K562 (cell line): ENCODE results near the gene DGKB. TPM values are rescaled to one million over a fixed set of nuclear protein-coding genes. Genes with fewer than 3 reads are reported as not detected.

ENCODE experiments used
- ATAC-seq: fragments of 200-7000 bp; cut with Tn5 transposase; 3 replicates; pipeline ENCODE4 v1.9.1; 2020; ENCODE audit warnings: moderate library complexity
- BruUV-seq: library from RNA; stranded (reverse); fragments of 400-500 nt; replicated peaks from 2 replicates; lab custom pipeline; 2021; lab: Mats Ljungman, UMichigan
- CTCF ChIA-PET: fragments of 300-600 bp; formaldehyde crosslinking; extraction: SDS; loops from one replicate; lab custom pipeline; 2021; ENCODE audit warnings: low intra/inter-chr PET ratio; lab: Yijun Ruan, JAX
- POLR2A ChIA-PET: fragments of 300-600, 350-650 bp; sonication (Branson Sonifier 250); formaldehyde crosslinking; extraction: SDS; loops from one replicate; lab custom pipeline; 2021; ENCODE audit warnings: antibody characterized with exemption, inconsistent platforms; lab: Yijun Ruan, JAX
- DNase-seq, 4 experiments: peaks; one replicate each; pipeline versions ENCODE4 v3.0.0 to v3.0.0-alpha.2; 2011 to 2018; ENCODE audit warnings: low spot score in 3 of 4, mixed read lengths in 3 of 4; ENCODE audit errors: extremely low read depth in 1 of 4
- FAIRE-seq: peaks from 2 replicates; lab custom pipeline; 2011; peaks lifted over from hg19 to GRCh38; lab: Jason Lieb, UNC
- H2AFZ ChIP-seq: 2 replicates; pipeline ENCODE4 v1.6.0; 2011; ENCODE audit warnings: low read depth, low read length, control low read depth, inconsistent platforms
- H3K27ac ChIP-seq: fragments of 200-600 bp; 3 replicates; pipeline ENCODE4 v1.8.0; 2011; ENCODE audit warnings: low read depth, mild to moderate bottlenecking, control low read depth, inconsistent platforms, low read length, moderate library complexity, mixed read lengths; ENCODE audit errors: extremely low read depth
- H3K27me3 ChIP-seq, 2 experiments: fragments of 300-600 bp in 1 of 2; 2 replicates in 1 of 2; 3 replicates in 1 of 2; pipeline versions ENCODE4 v1.6.0 to v1.8.0; 2011; ENCODE audit warnings: inconsistent platforms in 2 of 2, low read length in 2 of 2, mild to moderate bottlenecking in 1 of 2, mixed read lengths in 1 of 2, moderate library complexity in 1 of 2; ENCODE audit not compliant: control insufficient read depth in 2 of 2, insufficient read depth in 2 of 2
- H3K36me3 ChIP-seq: fragments of 300-600 bp; 3 replicates; pipeline ENCODE4 v1.8.0; 2011; ENCODE audit warnings: mild to moderate bottlenecking, low read length, inconsistent platforms; ENCODE audit not compliant: control insufficient read depth, insufficient read depth
- H3K4me1 ChIP-seq, 2 experiments: fragments of 200-600 bp in 1 of 2; replicated peaks in 1 of 2; 2 replicates in 1 of 2; 3 replicates in 1 of 2; pipeline versions ENCODE4 v1.5.1 to v1.8.0; 2011; ENCODE audit warnings: inconsistent platforms in 2 of 2, low read length in 2 of 2, mild to moderate bottlenecking in 1 of 2, mixed read lengths in 1 of 2, moderate library complexity in 1 of 2; ENCODE audit not compliant: control insufficient read depth in 2 of 2, insufficient read depth in 2 of 2
- H3K4me2 ChIP-seq: 2 replicates; pipeline ENCODE4 v1.6.1; 2011; ENCODE audit warnings: low read length, control low read depth, inconsistent platforms, mixed read lengths; ENCODE audit not compliant: insufficient read depth
- H3K4me3 ChIP-seq: fragments of 200-600 bp; sonication (generic), shearing (Covaris generic); 2 replicates; pipeline ENCODE4 v1.5.1; 2016; ENCODE audit warnings: control low read depth, inconsistent platforms
- H3K79me2 ChIP-seq: fragments of 200-600 bp; 3 replicates; pipeline ENCODE4 v1.8.0; 2011; ENCODE audit warnings: low read length, inconsistent platforms; ENCODE audit not compliant: control insufficient read depth, insufficient read depth
- H3K9ac ChIP-seq, 2 experiments: 2 replicates each; pipeline versions ENCODE4 v1.6.0 to v1.6.1; 2011; ENCODE audit warnings: low read depth in 2 of 2, low read length in 2 of 2, control low read depth in 1 of 2, inconsistent platforms in 1 of 2, mild to moderate bottlenecking in 1 of 2, mixed read lengths in 1 of 2; ENCODE audit not compliant: insufficient read depth in 1 of 2
- H3K9me1 ChIP-seq: one replicate; pipeline ENCODE4 v1.6.0; 2011; ENCODE audit warnings: inconsistent platforms, mild to moderate bottlenecking, low read length, moderate library complexity; ENCODE audit not compliant: control insufficient read depth, insufficient read depth
- H3K9me3 ChIP-seq: replicated peaks from 2 replicates; pipeline ENCODE4 v1.5.1; 2011; ENCODE audit warnings: low read depth, low read length, inconsistent platforms; ENCODE audit not compliant: control insufficient read depth, insufficient read depth
- H4K20me1 ChIP-seq: replicated peaks from 2 replicates; pipeline ENCODE4 v1.6.1; 2011; ENCODE audit warnings: low read length, inconsistent platforms, mixed read lengths; ENCODE audit not compliant: control insufficient read depth, insufficient read depth
- CBX8 ChIP-seq: fragments of 200-600 bp; sonication (generic); IDR thresholded peaks from 2 replicates; pipeline ENCODE4 v1.6.1; 2012; ENCODE audit warnings: borderline replicate concordance, mixed run types, low read depth, mild to moderate bottlenecking, moderate library complexity, mixed read lengths, low read length, control low read depth, inconsistent platforms; ENCODE audit not compliant: poor library complexity, severe bottlenecking; ENCODE audit errors: extremely low read depth
- DDX20 ChIP-seq: fragments of 450-650 bp; IDR thresholded peaks from 2 replicates; pipeline ENCODE4 v1.6.1; 2016; ENCODE audit warnings: missing genetic modification characterization, low read depth, mild to moderate bottlenecking, missing compliant biosample characterization, moderate library complexity
- EP400 ChIP-seq: fragments of 450-650 bp; IDR thresholded peaks from 2 replicates; pipeline ENCODE4 v1.6.1; 2017; ENCODE audit warnings: antibody characterized with exemption, mild to moderate bottlenecking, moderate library complexity
- FOXO4 ChIP-seq: fragments of 450-650 bp; formaldehyde crosslinking; IDR thresholded peaks from 2 replicates; pipeline ENCODE4 v1.4.0; 2020; ENCODE audit warnings: mild to moderate bottlenecking, moderate library complexity
- GTF2B ChIP-seq: IDR thresholded peaks from 2 replicates; pipeline ENCODE4 v1.6.1; 2011; ENCODE audit not compliant: insufficient read length; ENCODE audit errors: extremely low read depth
- HOXB6 ChIP-seq: fragments of 250-450 bp; sonication (Bioruptor Pico); IDR thresholded peaks from 2 replicates; pipeline ENCODE4 v1.5.1; 2022; ENCODE audit warnings: mild to moderate bottlenecking, borderline replicate concordance
- JUND ChIP-seq, 2 experiments: IDR thresholded peaks; 2 replicates in 1 of 2; 3 replicates in 1 of 2; pipeline ENCODE4 v1.6.1; 2011; ENCODE audit warnings: borderline replicate concordance in 2 of 2, low read depth in 2 of 2, low read length in 2 of 2, improper control_type of control experiment in 1 of 2, missing biosample characterization in 1 of 2, missing genetic modification characterization in 1 of 2, missing genetic modification reagents in 1 of 2
- MED1 ChIP-seq: sonication (generic); formaldehyde crosslinking; IDR thresholded peaks from 2 replicates; pipeline ENCODE4 v1.8.1; 2023; ENCODE audit warnings: missing genetic modification reagents, borderline replicate concordance
- NCOA2 ChIP-seq, 2 experiments: fragments of 450-650 bp; IDR thresholded peaks; 2 replicates each; pipeline ENCODE4 v1.6.1; 2018; ENCODE audit warnings: mild to moderate bottlenecking in 2 of 2, moderate library complexity in 1 of 2; ENCODE audit not compliant: partially characterized antibody in 2 of 2
- NFRKB ChIP-seq: fragments of 450-650 bp; IDR thresholded peaks from 2 replicates; pipeline ENCODE4 v1.6.1; 2016; ENCODE audit warnings: low read depth
- NONO ChIP-seq, 2 experiments: fragments of 200-400 bp in 1 of 2; fragments of 450-650 bp in 1 of 2; formaldehyde crosslinking in 1 of 2; IDR thresholded peaks; 2 replicates each; pipeline ENCODE4 v1.6.1; 2017; ENCODE audit warnings: low read depth in 2 of 2, mild to moderate bottlenecking in 2 of 2, moderate library complexity in 2 of 2, low read length in 1 of 2
- SP1 ChIP-seq: sonication (generic); formaldehyde crosslinking; IDR thresholded peaks from 2 replicates; pipeline ENCODE4 v1.8.1; 2022; ENCODE audit warnings: mild to moderate bottlenecking, missing genetic modification reagents
- STAT5A ChIP-seq: IDR thresholded peaks from 2 replicates; pipeline ENCODE4 v1.6.1; 2012; ENCODE audit warnings: low read length, inconsistent platforms, borderline replicate concordance
- TAF9B ChIP-seq: fragments of 450-650 bp; IDR thresholded peaks from 2 replicates; pipeline ENCODE4 v1.6.1; 2018; ENCODE audit warnings: mild to moderate bottlenecking; ENCODE audit not compliant: partially characterized antibody
- ZEB2 ChIP-seq: fragments of 450-650 bp; IDR thresholded peaks from 2 replicates; pipeline ENCODE4 v1.6.1; 2016
- ZNF23 ChIP-seq: fragments of 250-450 bp; sonication (Bioruptor Pico); IDR thresholded peaks from 2 replicates; pipeline ENCODE4 v1.4.0; 2020; ENCODE audit warnings: mild to moderate bottlenecking
- in situ Hi-C: fragments of 300-500 bp; cut with MboI; formaldehyde crosslinking; loops from 4 replicates; pipeline ENCODE4 v1.15.0; 2018; ENCODE audit warnings: inconsistent platforms, mixed read lengths
- intact Hi-C: fragments of 100-400 bp; cut with micrococcal nuclease; formaldehyde crosslinking; loops from 2 replicates; pipeline ENCODE4 v1.14.2; 2022
- polyA plus RNA-seq, 8 experiments: library from polyadenylated mRNA; depleted of rRNA in 4 of 8; stranded (reverse) in 5 of 8; unstranded in 3 of 8; fragments of >200 nt; fragmentation: Nextera tagmentation in 2 of 8; fragmentation: Illumina TruSeq in 1 of 8; extraction: Ambion mirVana in 2 of 8; extraction: Trizol in 1 of 8; gene quantifications; 2 replicates each; pipeline versions ENCODE4 v1.2.1 to v1.2.3, GENCODE V29; 2011 to 2014; ENCODE audit warnings: inconsistent platforms in 1 of 8, missing spikeins in 1 of 8
- total RNA-seq, 7 experiments: library from RNA; depleted of rRNA in 6 of 7; stranded (reverse); fragments of >200 nt in 6 of 7; fragmentation: Illumina TruSeq in 2 of 7; extraction: Trizol in 2 of 7; gene quantifications; 2 replicates each; pipeline versions ENCODE4 v1.2.1 to v1.2.3, GENCODE V29; 2011 to 2021; ENCODE audit warnings: low replicate concordance in 1 of 7

The DGKB gene
- total and polyA plus RNA-seq, 9 of the 15 experiments (the other 6 are each of a cell fraction or from before 2014, with no cell fraction given): 0.01 TPM; not detected in 8

- no peak for TF ChIP-seq NONO (IDR thresholded peaks at IDR 0.05; ENCODE audit: low read depth in 2 of 2, low read length in 1 of 2)
- no peak for TF ChIP-seq MED1 (CRISPR knock-in tag)
- TF ChIP-seq, all 486 proteins: peak for 0
Measured at GRCh38 chr7:14626076-14626475, 276.5 kb downstream of the DGKB start (continued).

GRCh38 chr7:14622559-14622958, 280.0 kb downstream of the DGKB start:
- CTCF ChIA-PET: no interaction called here
- intact Hi-C loops (no loop called here), in situ Hi-C loops (no loop called here)
- Histone ChIP-seq H3K4me3 (no peak overlapping the region), H3K9ac (no peak overlapping the region), H3K9me1 (no peaks in the 10 kb centered on the region), H4K20me1 (no peaks in the 10 kb centered on the region), H3K27me3 (no peaks in the 10 kb centered on the region), H3K9me3 (no peaks in the 10 kb centered on the region; the same call in 1 of the 2 replicates), H2AFZ (no peak overlapping the region), H3K27ac (no peak overlapping the region), H3K4me2 (no peak overlapping the region), H3K36me3 (no peaks in the 10 kb centered on the region), H3K79me2 (no peaks in the 10 kb centered on the region), H3K4me1 (no peaks in the 10 kb centered on the region)
- no peak for ATAC-seq
- no peak for FAIRE-seq
- no TSS peak for BruUV-seq
- DNase-seq: no peak
- POLR2A ChIA-PET: no interaction called here
- no peak for TF ChIP-seq ZNF23 (CRISPR knock-in tag)
- no peak for TF ChIP-seq ZEB2
- no peak for TF ChIP-seq EP400
- TF ChIP-seq HOXB6: no peak
- no peak for TF ChIP-seq NCOA2 (IDR thresholded peaks at IDR 0.05; ENCODE audit: partially characterized antibody in 2 of 2)
- TF ChIP-seq GTF2B: no peak
- no peak for TF ChIP-seq SP1 (CRISPR knock-in tag)
- no peak for TF ChIP-seq NFRKB
- no peak for TF ChIP-seq TAF9B
- no peak for TF ChIP-seq FOXO4 (CRISPR knock-in tag)
- no peak for TF ChIP-seq STAT5A
- no peak for TF ChIP-seq CBX8
- no peak for TF ChIP-seq JUND (IDR thresholded peaks at IDR 0.05; ENCODE audit: borderline replicate concordance, low read depth, low read length)
- TF ChIP-seq JUND (tag; IDR thresholded peaks at IDR 0.05; ENCODE audit: borderline replicate concordance, low read depth, low read length): no peak
- no peak for TF ChIP-seq DDX20 (tag)
